Thyroid gland (tissue), 4 donors: Measurements from ENCODE around the gene DYNC2I2. TPM values are rescaled to one million over a fixed set of nuclear protein-coding genes. Genes with fewer than 3 reads are reported as not detected.

ENCODE experiments used
- DNase-seq, 2 donors: peaks; one replicate each; pipeline ENCODE4 v3.0.0-alpha.2; 2019
- H3K27ac ChIP-seq, 3 donors: fragments of 200-600 bp; sonication (generic); 1 replicate in 2 of 3; 2 replicates in 1 of 3; pipeline ENCODE4 v1.5.1; 2016 to 2019; ENCODE audit warnings: mild to moderate bottlenecking in 1 of 3, moderate library complexity in 1 of 3
- H3K27me3 ChIP-seq: fragments of 200-600 bp; sonication (generic); one replicate; pipeline ENCODE4 v1.5.1; 2019
- H3K36me3 ChIP-seq, 2 donors: fragments of 200-600 bp; sonication (generic); one replicate each; pipeline ENCODE4 v1.5.1; 2016 to 2019
- H3K4me1 ChIP-seq, 2 donors: fragments of 200-600 bp; sonication (generic); one replicate each; pipeline ENCODE4 v1.5.1; 2017 to 2019
- H3K4me3 ChIP-seq, 3 donors: fragments of 200-600 bp; sonication (generic); replicated peaks in 1 of 3; 1 replicate in 2 of 3; 2 replicates in 1 of 3; pipeline ENCODE4 v1.5.1; 2016; ENCODE audit warnings: mild to moderate bottlenecking in 1 of 3
- H3K9me3 ChIP-seq: fragments of 200-600 bp; sonication (generic); one replicate; pipeline ENCODE4 v1.5.1; 2017
- CTCF ChIP-seq, 6 experiments: fragments of 200-600 bp in 3 of 6; fragments of 450-650 bp in 3 of 6; sonication (generic) in 3 of 6; IDR thresholded peaks; one replicate each; pipeline ENCODE4 v1.5.1; 2016 to 2019; ENCODE audit warnings: antibody characterized with exemption in 6 of 6, mild to moderate bottlenecking in 2 of 6, inconsistent platforms in 1 of 6, moderate library complexity in 1 of 6
- POLR2A ChIP-seq, 2 donors: fragments of 450-650 bp; IDR thresholded peaks; one replicate each; pipeline ENCODE4 v1.6.1; 2017; ENCODE audit warnings: antibody characterized with exemption in 2 of 2, mild to moderate bottlenecking in 2 of 2, moderate library complexity in 1 of 2
- WGBS, 2 donors: methylation state at CpG; one replicate each; pipeline ENCODE4 v1.1.5; 2017; 5-methylcytosine and 5-hydroxymethylcytosine counted together
- intact Hi-C: fragments of 100-400 bp; cut with DNase I; formaldehyde crosslinking; loops from one replicate; pipeline ENCODE4 v1.15.1; 2023
- total RNA-seq, 4 donors: library from RNA; depleted of rRNA; stranded (reverse); fragments of >200 nt; gene quantifications; one replicate each; pipeline ENCODE4 v1.2.3, GENCODE V29; 2016

The DYNC2I2 gene
- 100 to 1,000 TPM in 2 of 4 donors, 10 to 100 TPM in 2; 86.1 to 179 (median 132) TPM for total RNA-seq

GRCh38 chr9:128656416-128657343 is at the start of gene DYNC2I2:
Gene DYNC2I2 (minus strand): TSS chr9:128656847. CDS start chr9:128656726, 121 bp downstream.
- Histone ChIP-seq H3K9me3 (no peaks in the 10 kb centered on the region), H3K27ac (peak within 1 kb of the TSS; percentile 98 to 99 (median 99)), H3K27me3 (no peaks in the 10 kb centered on the region), H3K4me1 (peaks cover 4 to 11% of the 10 kb centered on the region in 2 donors), H3K4me3 (peak within 1 kb of the TSS; percentile 64 to 86 (median 69)), H3K36me3 (no peaks in the 10 kb centered on the region)
- TF ChIP-seq POLR2A (IDR thresholded peaks at IDR 0.05) (peak in 1 of 2 donors; percentile 54), CTCF (IDR thresholded peaks at IDR 0.05) (no peak)
- intact Hi-C loops = no loop called here
- WGBS, 2 donors = 1 to 2% methylated on average over 25 to 32 of the region's 86 CpGs
- peak; percentile 84 to 85 for DNase-seq

- Histone ChIP-seq H3K27me3 (no peaks in the 10 kb centered on the region), H3K9me3 (no peaks in the 10 kb centered on the region), H3K4me3 (no peak overlapping the region), H3K36me3 (no peaks in the 10 kb centered on the region), H3K27ac (no peak overlapping the region), H3K4me1 (peaks cover 0 to 9% of the 10 kb centered on the region in 2 donors)
- WGBS, 2 donors = 100% methylated on average over 1 of the region's 1 CpG
- no peak for DNase-seq
- no peak for TF ChIP-seq CTCF (IDR thresholded peaks at IDR 0.05)
- no peak for TF ChIP-seq POLR2A (IDR thresholded peaks at IDR 0.05)
- intact Hi-C loops = no loop called here
Measured at GRCh38 chr9:128706045-128706444, 49.4 kb upstream of the DYNC2I2 start.

GRCh38 chr9:128705051-128705965 is 48.7 kb upstream of the DYNC2I2 start:
- peaks cover 0 to 9% of the 10 kb centered on the region in 2 donors for H3K4me1 ChIP-seq
- H3K9me3 ChIP-seq = no peaks in the 10 kb centered on the region
- intact Hi-C loops = no loop called here
- H3K4me3 ChIP-seq = no peak overlapping the region
- no peak for DNase-seq
- H3K27ac ChIP-seq = no peak overlapping the region
- H3K36me3 ChIP-seq = no peaks in the 10 kb centered on the region
- H3K27me3 ChIP-seq = no peaks in the 10 kb centered on the region
- 88% methylated on average over 20 to 31 of the region's 36 CpGs for WGBS, 2 donors
- TF ChIP-seq POLR2A (IDR thresholded peaks at IDR 0.05) (no peak), CTCF (IDR thresholded peaks at IDR 0.05) (no peak)

- TF ChIP-seq POLR2A (IDR thresholded peaks at IDR 0.05) = no peak
- no peak for TF ChIP-seq CTCF (IDR thresholded peaks at IDR 0.05)
- DNase-seq = no peak
- Histone ChIP-seq H3K27me3 (no peaks in the 10 kb centered on the region), H3K36me3 (no peaks in the 10 kb centered on the region), H3K4me1 (peaks cover 0 to 9% of the 10 kb centered on the region in 2 donors), H3K27ac (peak overlapping the region in 2 of 3 donors; percentile 78 to 80), H3K4me3 (no peak overlapping the region), H3K9me3 (no peaks in the 10 kb centered on the region)
- intact Hi-C loops = no loop called here
- WGBS, 2 donors = 90 to 97% methylated on average over 4 to 5 of the region's 5 CpGs
Measured at GRCh38 chr9:128704356-128704670, 47.7 kb upstream of the DYNC2I2 start.
